H1 (cell line): ENCODE data around the gene CORO1A. TPM values are rescaled to one million over a fixed set of nuclear protein-coding genes. Genes with fewer than 3 reads are reported as not detected.

Experiments
- CTCF ChIA-PET: fragments of 300-600 bp; sonication (Branson Sonifier 250); formaldehyde crosslinking; loops from one replicate; lab custom pipeline; 2021; ENCODE audit not compliant: partially characterized antibody; lab: Charles Lee
- POLR2A ChIA-PET: fragments of 300-600 bp; sonication (Branson Sonifier 250); formaldehyde crosslinking; loops from one replicate; lab custom pipeline; 2021; ENCODE audit warnings: inconsistent platforms; ENCODE audit not compliant: partially characterized antibody; lab: Charles Lee
- DNase-seq, 2 experiments: peaks; one replicate each; pipeline versions ENCODE4 v3.0.0 to v3.0.0-alpha.2; 2010 to 2022; ENCODE audit warnings: low spot score in 2 of 2, low read depth in 1 of 2, mixed read lengths in 1 of 2
- FAIRE-seq: peaks from 2 replicates; lab custom pipeline; 2011; peaks lifted over from hg19 to GRCh38; lab: Jason Lieb, UNC
- H2AFZ ChIP-seq: 2 replicates; pipeline ENCODE4 v1.8.1; 2012; ENCODE audit warnings: low read length, inconsistent platforms
- H2AK5ac ChIP-seq: 2 replicates; pipeline ENCODE4 v1.6.1; 2013; ENCODE audit warnings: low read depth, low read length
- H2BK120ac ChIP-seq: replicated peaks from 2 replicates; pipeline ENCODE3; 2013; ENCODE audit warnings: low read depth, low read length, inconsistent platforms
- H2BK12ac ChIP-seq: 2 replicates; pipeline ENCODE4 v1.6.1; 2013; ENCODE audit warnings: low read depth, low read length
- H2BK15ac ChIP-seq: 2 replicates; pipeline ENCODE4 v1.6.1; 2013; ENCODE audit warnings: low read length
- H2BK20ac ChIP-seq: 2 replicates; pipeline ENCODE4 v1.6.1; 2013; ENCODE audit warnings: low read length
- H2BK5ac ChIP-seq: 2 replicates; pipeline ENCODE4 v1.6.1; 2013; ENCODE audit warnings: low read depth, low read length
- H3K14ac ChIP-seq: 2 replicates; pipeline ENCODE4 v1.6.1; 2013; ENCODE audit warnings: inconsistent platforms; ENCODE audit not compliant: insufficient read length
- H3K18ac ChIP-seq: 2 replicates; pipeline ENCODE4 v1.6.1; 2013; ENCODE audit warnings: low read length; ENCODE audit errors: extremely low read depth
- H3K23ac ChIP-seq: 2 replicates; pipeline ENCODE4 v1.6.1; 2013; ENCODE audit warnings: inconsistent platforms; ENCODE audit not compliant: insufficient read length
- H3K23me2 ChIP-seq: 2 replicates; pipeline ENCODE4 v1.6.1; 2013; ENCODE audit warnings: low read depth, low read length
- H3K27ac ChIP-seq: 2 replicates; pipeline ENCODE4 v1.6.1; 2011; ENCODE audit warnings: low read depth, low read length, inconsistent platforms
- H3K27me3 ChIP-seq, 4 experiments: replicated peaks in 1 of 4; 1 replicate in 1 of 4; 2 replicates in 3 of 4; pipeline versions ENCODE4 v1.6.1 to v1.8.1; 2011 to 2013; ENCODE audit warnings: low read length in 3 of 4, mild to moderate bottlenecking in 3 of 4, inconsistent platforms in 2 of 4, mixed read lengths in 2 of 4, moderate library complexity in 1 of 4; ENCODE audit not compliant: control insufficient read depth in 3 of 4, insufficient read depth in 3 of 4; ENCODE audit errors: extremely low read depth in 1 of 4
- H3K36me3 ChIP-seq, 4 experiments: 2 replicates each; pipeline versions ENCODE4 v1.6.1 to v1.8.1; 2011 to 2013; ENCODE audit warnings: mild to moderate bottlenecking in 4 of 4, low read length in 3 of 4, moderate library complexity in 2 of 4, control low read depth in 1 of 4, inconsistent platforms in 1 of 4; ENCODE audit not compliant: insufficient read depth in 4 of 4, control insufficient read depth in 2 of 4
- H3K4ac ChIP-seq: replicated peaks from 2 replicates; pipeline ENCODE3; 2013; ENCODE audit warnings: low read length, low read depth, mixed read lengths, inconsistent platforms; ENCODE audit not compliant: insufficient read length
- H3K4me1 ChIP-seq, 4 experiments: replicated peaks in 1 of 4; 1 replicate in 1 of 4; 2 replicates in 3 of 4; pipeline versions ENCODE4 v1.6.1 to v1.8.1; 2011 to 2013; ENCODE audit warnings: low read length in 3 of 4, inconsistent platforms in 2 of 4, mixed read lengths in 1 of 4; ENCODE audit not compliant: insufficient read depth in 4 of 4, control insufficient read depth in 3 of 4
- H3K4me2 ChIP-seq, 2 experiments: 2 replicates each; pipeline versions ENCODE4 v1.6.1 to v1.8.1; 2011 to 2013; ENCODE audit warnings: low read depth in 2 of 2, low read length in 2 of 2, control low read depth in 1 of 2, inconsistent platforms in 1 of 2, mild to moderate bottlenecking in 1 of 2; ENCODE audit not compliant: insufficient read depth in 1 of 2
- H3K4me3 ChIP-seq, 4 experiments: fragments of 200-600, 300-600 bp in 1 of 4; sonication (generic), shearing (Covaris generic), sonication (Bioruptor Twin) in 1 of 4; 2 replicates each; pipeline versions ENCODE4 v1.5.1 to v1.8.1; 2011 to 2016; ENCODE audit warnings: low read length in 4 of 4, low read depth in 3 of 4, control low read depth in 2 of 4, inconsistent platforms in 2 of 4, mild to moderate bottlenecking in 2 of 4, mixed read lengths in 1 of 4, moderate library complexity in 1 of 4; ENCODE audit not compliant: insufficient read depth in 2 of 4; ENCODE audit errors: extremely low read depth in 1 of 4
- H3K56ac ChIP-seq: replicated peaks from 2 replicates; pipeline ENCODE3; 2013; ENCODE audit warnings: low read depth, mild to moderate bottlenecking, mixed read lengths, low read length, inconsistent platforms; ENCODE audit not compliant: insufficient read length
- H3K79me1 ChIP-seq: 2 replicates; pipeline ENCODE4 v1.6.1; 2013; ENCODE audit warnings: low read depth, low read length, control low read depth
- H3K79me2 ChIP-seq, 2 experiments: 2 replicates each; pipeline versions ENCODE4 v1.6.1 to v1.8.1; 2012 to 2013; ENCODE audit warnings: low read length in 2 of 2, mild to moderate bottlenecking in 2 of 2, inconsistent platforms in 1 of 2; ENCODE audit not compliant: insufficient read depth in 2 of 2, control insufficient read depth in 1 of 2
- H3K9ac ChIP-seq, 4 experiments: replicated peaks in 1 of 4; 1 replicate in 1 of 4; 2 replicates in 3 of 4; pipeline versions ENCODE4 v1.6.1 to v1.8.1; 2011 to 2013; ENCODE audit warnings: low read depth in 3 of 4, low read length in 3 of 4, control low read depth in 2 of 4, mild to moderate bottlenecking in 2 of 4, moderate library complexity in 2 of 4, inconsistent platforms in 1 of 4; ENCODE audit errors: extremely low read depth in 1 of 4
- H3K9me3 ChIP-seq, 2 experiments: 2 replicates each; pipeline versions ENCODE4 v1.6.1 to v1.8.1; 2012 to 2013; ENCODE audit warnings: mild to moderate bottlenecking in 2 of 2, moderate library complexity in 2 of 2, control low read depth in 1 of 2, inconsistent platforms in 1 of 2, low read depth in 1 of 2, low read length in 1 of 2, mixed read lengths in 1 of 2; ENCODE audit not compliant: insufficient read depth in 2 of 2
- H4K20me1 ChIP-seq, 2 experiments: replicated peaks in 1 of 2; 2 replicates each; pipeline versions ENCODE3 to v1.8.1; 2011 to 2013; ENCODE audit warnings: inconsistent platforms in 2 of 2, low read length in 2 of 2, mild to moderate bottlenecking in 1 of 2; ENCODE audit not compliant: insufficient read depth in 2 of 2, control insufficient read depth in 1 of 2
- H4K5ac ChIP-seq: 2 replicates; pipeline ENCODE4 v1.6.1; 2013; ENCODE audit warnings: low read length, low read depth, mixed read lengths, inconsistent platforms; ENCODE audit not compliant: insufficient read length
- H4K8ac ChIP-seq: 2 replicates; pipeline ENCODE4 v1.8.0; 2013; ENCODE audit warnings: mild to moderate bottlenecking, moderate library complexity, low read length, inconsistent platforms; ENCODE audit not compliant: insufficient read depth; ENCODE audit errors: extremely low read depth
- H4K91ac ChIP-seq: replicated peaks from 2 replicates; pipeline ENCODE3; 2013; ENCODE audit warnings: low read length, mixed read lengths, inconsistent platforms; ENCODE audit not compliant: insufficient read length
- BACH1 ChIP-seq: IDR thresholded peaks from 2 replicates; pipeline ENCODE4 v1.6.1; 2012; ENCODE audit warnings: low read length, improper control_type of control experiment
- CHD1 ChIP-seq: IDR thresholded peaks from 2 replicates; pipeline ENCODE4 v1.6.1; 2012; ENCODE audit warnings: low read depth, low read length, improper control_type of control experiment
- CREB1 ChIP-seq: IDR thresholded peaks from 2 replicates; pipeline ENCODE4 v1.6.1; 2012; ENCODE audit warnings: inconsistent platforms
- GABPA ChIP-seq: IDR thresholded peaks from 2 replicates; pipeline ENCODE4 v1.6.1; 2011; ENCODE audit warnings: mild to moderate bottlenecking, low read length, moderate library complexity, borderline replicate concordance; ENCODE audit not compliant: insufficient read depth
- SIN3A ChIP-seq, 2 experiments: IDR thresholded peaks in 1 of 2; conservative IDR thresholded peaks in 1 of 2; 2 replicates each; pipeline ENCODE4 v1.6.1; 2011 to 2012; ENCODE audit warnings: low read length in 2 of 2, improper control_type of control experiment in 1 of 2, low read depth in 1 of 2, mild to moderate bottlenecking in 1 of 2
- SP1 ChIP-seq: IDR thresholded peaks from 2 replicates; pipeline ENCODE4 v1.6.1; 2011; ENCODE audit warnings: low read depth, low read length
- SUZ12 ChIP-seq: fragments of 200-600 bp; sonication (generic); IDR thresholded peaks from 2 replicates; pipeline ENCODE4 v1.6.1; 2012; ENCODE audit warnings: mild to moderate bottlenecking, inconsistent platforms, low read length, moderate library complexity, mixed read lengths
- WGBS, 2 experiments: shearing (Covaris generic) in 1 of 2; methylation state at CpG; one replicate each; pipeline versions ENCODE4 v1.1.6 to v1.1.7; 2013 to 2015; ENCODE audit warnings: low lambda C conversion rate in 2 of 2, mixed read lengths in 2 of 2, inconsistent platforms in 1 of 2, low coverage in 1 of 2, missing lambda C conversion rate in 1 of 2; ENCODE audit not compliant: insufficient replicate concordance in 2 of 2, insufficient coverage in 1 of 2, insufficient read length in 1 of 2; ENCODE audit errors: extremely low coverage in 1 of 2, missing lambda C conversion rate in 1 of 2; 5-methylcytosine and 5-hydroxymethylcytosine counted together
- polyA plus RNA-seq, 7 experiments: library from polyadenylated mRNA; depleted of rRNA in 3 of 7; stranded (reverse) in 5 of 7; unstranded in 2 of 7; fragments of >200 nt in 5 of 7; fragments of 200-250 nt in 2 of 7; gene quantifications; 1 replicate in 5 of 7; 2 replicates in 1 of 7; 4 replicates in 1 of 7; pipeline versions ENCODE4 v1.2.1 to v1.2.3, GENCODE V29; 2011 to 2013; ENCODE audit warnings: missing spikeins in 2 of 7, mixed read lengths in 2 of 7
- total RNA-seq: library from RNA; stranded (reverse); fragmentation: NEBNext Ultra II Directional; extraction: Animal tissue kit (Norgen Biotek cat#: 25700); gene quantifications from 2 replicates; pipeline ENCODE4 v1.2.1, GENCODE V29; 2021
- TF ChIP-seq, protein P1 (sequence below), 3 experiments: IDR thresholded peaks; 1 replicate in 2 of 3; 2 replicates in 1 of 3; pipeline versions ENCODE4 v1.5.1 to v1.6.1; 2011; ENCODE audit warnings: low read length in 3 of 3, mild to moderate bottlenecking in 3 of 3, inconsistent platforms in 2 of 3, low read depth in 1 of 3, moderate library complexity in 1 of 3; ENCODE audit not compliant: insufficient read depth in 1 of 3; ENCODE audit errors: control extremely low read depth in 1 of 3

Gene CORO1A
- total and polyA plus RNA-seq, 2 of the 8 experiments (the other 6 are each of a cell fraction or from before 2014, with no cell fraction given): 10.9 to 11.7 TPM

DNA sequence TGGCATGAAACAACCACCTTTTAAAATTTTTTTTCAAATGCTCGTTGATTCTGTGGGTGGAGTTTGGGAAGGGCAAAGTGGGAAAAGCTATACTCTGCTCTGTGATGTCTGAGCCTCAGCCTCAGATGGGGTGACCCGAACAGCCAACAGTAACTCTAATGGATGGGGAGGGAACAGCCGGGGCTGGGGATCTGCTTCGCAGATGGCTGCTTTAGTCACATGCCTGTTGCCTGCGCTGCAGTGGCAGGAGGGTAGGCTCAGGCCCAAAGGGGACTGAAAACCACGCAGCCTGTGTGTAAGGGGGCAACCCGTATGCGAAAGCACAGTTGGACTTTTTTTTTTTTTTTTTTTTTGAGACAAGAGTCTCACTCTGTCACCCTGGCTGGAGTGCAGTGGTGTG, 45.5 kb upstream of the CORO1A start:
- no peak for FAIRE-seq
- no peak overlapping the region for H4K5ac ChIP-seq
- TF ChIP-seq CREB1 (no peak), BACH1 (no peak), SUZ12 (no peak), SP1 (no peak), GABPA (no peak), CHD1 (no peak), SIN3A (conservative IDR thresholded peaks at IDR 0.05 in 1 of 2, IDR thresholded peaks at IDR 0.05 in 1 of 2; ENCODE audit: low read depth in 1 of 2, low read length in 2 of 2) (no peak)
- TF ChIP-seq, protein P1, sequence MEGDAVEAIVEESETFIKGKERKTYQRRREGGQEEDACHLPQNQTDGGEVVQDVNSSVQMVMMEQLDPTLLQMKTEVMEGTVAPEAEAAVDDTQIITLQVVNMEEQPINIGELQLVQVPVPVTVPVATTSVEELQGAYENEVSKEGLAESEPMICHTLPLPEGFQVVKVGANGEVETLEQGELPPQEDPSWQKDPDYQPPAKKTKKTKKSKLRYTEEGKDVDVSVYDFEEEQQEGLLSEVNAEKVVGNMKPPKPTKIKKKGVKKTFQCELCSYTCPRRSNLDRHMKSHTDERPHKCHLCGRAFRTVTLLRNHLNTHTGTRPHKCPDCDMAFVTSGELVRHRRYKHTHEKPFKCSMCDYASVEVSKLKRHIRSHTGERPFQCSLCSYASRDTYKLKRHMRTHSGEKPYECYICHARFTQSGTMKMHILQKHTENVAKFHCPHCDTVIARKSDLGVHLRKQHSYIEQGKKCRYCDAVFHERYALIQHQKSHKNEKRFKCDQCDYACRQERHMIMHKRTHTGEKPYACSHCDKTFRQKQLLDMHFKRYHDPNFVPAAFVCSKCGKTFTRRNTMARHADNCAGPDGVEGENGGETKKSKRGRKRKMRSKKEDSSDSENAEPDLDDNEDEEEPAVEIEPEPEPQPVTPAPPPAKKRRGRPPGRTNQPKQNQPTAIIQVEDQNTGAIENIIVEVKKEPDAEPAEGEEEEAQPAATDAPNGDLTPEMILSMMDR (IDR thresholded peaks at IDR 0.05; ENCODE audit: control extremely low read depth in 1 of 3, insufficient read depth in 1 of 3, low read depth in 1 of 3, low read length in 3 of 3): no peak

More for the DNA sequence above, 45.5 kb upstream of the CORO1A start:
- H2BK20ac ChIP-seq: no peak overlapping the region
- no peak overlapping the region for H2AK5ac ChIP-seq
- H3K4me1 ChIP-seq: no peaks in the 10 kb centered on the region
- H3K14ac ChIP-seq: no peak overlapping the region
- CTCF ChIA-PET: interaction anchor here (0.6 to 5.1 kb wide), 2 partner anchors 26 kb away, joined by 3 to 27 read pairs; partner anchors contain the start of gene GDPD3
- WGBS, 2 experiments: 88% methylated on average over 8 of the region's 8 CpGs; no CpG with 5 or more reads in 1 of the 2 experiments
- no peak overlapping the region for H3K9ac ChIP-seq
- H3K4me2 ChIP-seq: no peak overlapping the region
- no peak overlapping the region for H3K4ac ChIP-seq
- H3K79me1 ChIP-seq: no peaks in the 10 kb centered on the region
- no peaks in the 10 kb centered on the region for H3K79me2 ChIP-seq
- H4K91ac ChIP-seq: no peak overlapping the region
- H3K23ac ChIP-seq: no peak overlapping the region
- POLR2A ChIA-PET: no interaction called here
- no peak overlapping the region for H2BK12ac ChIP-seq
- no peak for DNase-seq
- H4K8ac ChIP-seq: no peak overlapping the region
- H3K36me3 ChIP-seq: no peaks in the 10 kb centered on the region
- H4K20me1 ChIP-seq: no peaks in the 10 kb centered on the region
- H2AFZ ChIP-seq: no peak overlapping the region
- no peaks in the 10 kb centered on the region for H3K27me3 ChIP-seq
- H3K56ac ChIP-seq: no peak overlapping the region
- no peak overlapping the region for H3K27ac ChIP-seq
- no peaks in the 10 kb centered on the region for H3K9me3 ChIP-seq
- H2BK15ac ChIP-seq: no peak overlapping the region
- H3K4me3 ChIP-seq: no peak overlapping the region
- H2BK120ac ChIP-seq: no peak overlapping the region
- H3K23me2 ChIP-seq: no peaks in the 10 kb centered on the region
- no peak overlapping the region for H2BK5ac ChIP-seq
- no peak overlapping the region for H3K18ac ChIP-seq
